Heart left ventricle (tissue), 16 donors: ENCODE measurements around the gene C2. TPM values are rescaled to one million over a fixed set of nuclear protein-coding genes. Genes with fewer than 3 reads are reported as not detected.

Source experiments
- ATAC-seq, 4 donors: fragments of 200-7000 bp; cut with Tn5 transposase; one replicate each; pipeline ENCODE4 v1.9.1; 2020 to 2022; ENCODE audit warnings: moderate library complexity in 4 of 4, mild to moderate bottlenecking in 3 of 4, moderate number of reproducible peaks in 1 of 4
- DNase-seq, 5 donors: peaks; one replicate each; pipeline ENCODE4 v3.0.0-alpha.2; 2020
- H3K27ac ChIP-seq, 12 donors: fragments of 200-600 bp; sonication (generic) in 4 of 12; one replicate each; pipeline versions ENCODE4 v1.5.0 to v1.8.0; 2016 to 2022; ENCODE audit warnings: mild to moderate bottlenecking in 2 of 12
- H3K27me3 ChIP-seq, 9 donors: fragments of 200-600 bp; sonication (generic) in 2 of 9; one replicate each; pipeline versions ENCODE4 v1.5.1 to v1.8.0; 2016 to 2022; ENCODE audit warnings: mild to moderate bottlenecking in 3 of 9
- H3K36me3 ChIP-seq, 9 donors: fragments of 200-600 bp; sonication (generic) in 2 of 9; one replicate each; pipeline versions ENCODE4 v1.5.0 to v1.8.0; 2018 to 2022; ENCODE audit warnings: mild to moderate bottlenecking in 2 of 9
- H3K4me1 ChIP-seq, 12 donors: fragments of 200-600 bp; sonication (generic) in 4 of 12; one replicate each; pipeline versions ENCODE4 v1.5.0 to v1.8.0; 2016 to 2022; ENCODE audit warnings: mild to moderate bottlenecking in 3 of 12
- H3K4me3 ChIP-seq, 12 donors: fragments of 200-600 bp; sonication (generic) in 4 of 12; one replicate each; pipeline versions ENCODE4 v1.5.0 to v1.8.0; 2017 to 2022; ENCODE audit warnings: mild to moderate bottlenecking in 9 of 12, moderate library complexity in 4 of 12
- H3K9me3 ChIP-seq, 12 donors: fragments of 200-600 bp; sonication (generic) in 4 of 12; one replicate each; pipeline versions ENCODE4 v1.5.0 to v1.8.0; 2016 to 2022; ENCODE audit warnings: mild to moderate bottlenecking in 1 of 12
- CTCF ChIP-seq, 12 donors: fragments of 200-600 bp; sonication (generic) in 4 of 12; IDR thresholded peaks; one replicate each; pipeline versions ENCODE4 v1.5.0 to v1.8.0; 2018 to 2022; ENCODE audit warnings: antibody characterized with exemption in 12 of 12, mild to moderate bottlenecking in 5 of 12
- POLR2A ChIP-seq, 2 donors: fragments of 450-650 bp; IDR thresholded peaks; one replicate each; pipeline ENCODE4 v1.6.1; 2017; ENCODE audit warnings: antibody characterized with exemption in 2 of 2, mild to moderate bottlenecking in 2 of 2, moderate library complexity in 2 of 2
- WGBS, 4 donors: extraction: QIAGEN DNeasy Blood & Tissue Kit in 2 of 4; methylation state at CpG; one replicate each; pipeline versions ENCODE4 v1.1.5 to v1.1.7; 2013 to 2018; 5-methylcytosine and 5-hydroxymethylcytosine counted together
- intact Hi-C, 10 donors: fragments of 100-400 bp; cut with DNase I; formaldehyde crosslinking; loops; one replicate each; pipeline versions ENCODE4 v1.11.1 to v1.14.2; 2022
- polyA plus RNA-seq, 2 donors: library from polyadenylated mRNA; stranded (reverse); fragments of 200-250 nt; gene quantifications; one replicate each; pipeline ENCODE4 v1.2.3, GENCODE V29; 2013
- total RNA-seq, 9 donors: library from RNA; depleted of rRNA in 2 of 9; stranded (reverse); fragments of >200 nt in 2 of 9; fragmentation: NEBNext Ultra II Directional in 3 of 9; extraction: Animal tissue kit (Norgen Biotek cat#: 25700) in 3 of 9; gene quantifications; one replicate each; pipeline versions ENCODE4 v1.1.0 to v1.2.4, GENCODE V29; 2016 to 2023
- donor health status: ischemic (EF 13 %, LVEDD 7.1; RV severe dilation, severe dysfunction).
- donor health status: healthy with polysubstance abuse.
- donor health status: DM: no; HTN: yes; CAD: no.
- donor health status: DM: no; HTN: no; CAD: no.
- donor health status: ischemic (EF 25% LVEDD 6.9; RV normal size, moderate dysfunction).
- donor health status: ischemic (EF 25% LVEDD 5.7; RV mildly dilated, moderate dysfunction).
- donor health status: healthy.
- donor health status: DM: yes; HTN: yes; CAD: no.
- donor health status: ischemic (EF 35%, LVEDD 5.7; RV mildly dilated, moderate dysfunction).
- donor health status: nonischemic (EF 11% LVEDD 7.7; RV severe dilation, severe dysfunction).
- donor health status: DM: yes; HTN: yes; CAD: no.
- donor health status: PGD.
- donor health status: ischemic (EF 29% LVEDD 5.4; RV normal size, mild dysfunction).
- donor health status: nonischemic (EF 23%, LVEDD 6.1; RV moderate dilation, normal function).

Gene C2
- total and polyA plus RNA-seq, 11 donors, result 0.69 to 103 (median 4.8) TPM

DNA sequence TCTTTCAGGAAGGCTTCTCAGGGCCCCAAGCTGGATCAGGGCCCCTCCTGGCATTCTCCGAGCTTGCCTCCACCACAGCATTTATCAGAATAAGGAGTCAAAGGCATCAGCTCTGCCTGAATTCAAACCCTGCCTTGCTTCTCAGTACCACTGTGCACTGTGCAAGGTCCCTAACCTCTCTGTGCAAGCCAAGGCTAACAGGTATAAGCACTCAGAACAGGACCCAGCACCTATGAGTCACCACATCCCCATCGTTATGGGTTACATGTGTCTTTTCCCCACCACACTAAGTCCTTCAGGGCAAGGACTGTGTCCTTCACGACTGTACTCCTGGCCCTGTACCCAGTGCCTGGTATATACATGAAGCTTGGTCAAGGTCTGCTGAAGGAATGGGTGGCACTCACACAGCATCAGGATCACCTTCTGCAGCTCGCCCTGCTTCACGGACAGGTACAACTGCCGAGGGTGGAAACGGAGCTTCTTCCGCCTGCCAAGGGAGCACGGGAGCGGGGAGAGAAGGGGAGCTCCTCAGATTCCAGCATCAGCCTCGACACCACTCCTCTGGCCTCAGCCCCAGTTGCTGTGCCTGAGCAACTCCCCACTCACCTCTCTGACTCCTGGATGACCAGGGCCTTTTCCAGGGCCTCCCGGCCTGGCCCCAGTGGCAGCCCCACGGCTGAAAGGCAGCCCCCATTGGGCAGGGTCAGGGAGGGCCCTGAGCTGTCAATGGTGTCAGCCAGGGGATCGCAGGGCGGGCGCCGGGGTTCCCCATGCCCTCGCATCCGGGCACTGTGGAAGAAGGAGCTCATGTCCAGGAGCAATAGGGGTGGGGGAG, 40.1 kb upstream of the C2 start:
- intact Hi-C loops, result no loop called here
- Histone ChIP-seq H3K4me3 (no peak overlapping the region), H3K36me3 (peaks cover 0 to 96% (median 94%) of the 10 kb centered on the region in 9 donors), H3K27ac (no peak overlapping the region), H3K4me1 (no peaks in the 10 kb centered on the region), H3K9me3 (no peaks in the 10 kb centered on the region), H3K27me3 (no peaks in the 10 kb centered on the region)
- WGBS, 4 donors, result 90 to 94% (median 92%) methylated on average over 18 to 19 of the region's 19 CpGs
- ATAC-seq (no peak), DNase-seq (no peak)
- no peak for TF ChIP-seq POLR2A (IDR thresholded peaks at IDR 0.05)
- TF ChIP-seq CTCF (IDR thresholded peaks at IDR 0.05), result no peak

- no peak overlapping the region for H3K4me3 ChIP-seq
- DNase-seq (peak in 1 of 5 donors; percentile 73), ATAC-seq (peak in 3 of 4 donors; percentile 27 to 49 (median 29))
- TF ChIP-seq CTCF (IDR thresholded peaks at IDR 0.05) (peak; percentile 30 to 77 (median 66)), POLR2A (IDR thresholded peaks at IDR 0.05) (no peak)
- peaks cover 0 to 96% (median 94%) of the 10 kb centered on the region in 9 donors for H3K36me3 ChIP-seq
- H3K4me1 ChIP-seq, result no peaks in the 10 kb centered on the region
- no peaks in the 10 kb centered on the region for H3K27me3 ChIP-seq
- intact Hi-C loops, result no loop called here
- WGBS, 4 donors, result 84 to 89% (median 86%) methylated on average over 24 to 43 of the region's 43 CpGs
- no peak overlapping the region for H3K27ac ChIP-seq
- no peaks in the 10 kb centered on the region for H3K9me3 ChIP-seq
Measured at GRCh38 chr6:31888276-31889258, 39.0 kb upstream of the C2 start.

DNA sequence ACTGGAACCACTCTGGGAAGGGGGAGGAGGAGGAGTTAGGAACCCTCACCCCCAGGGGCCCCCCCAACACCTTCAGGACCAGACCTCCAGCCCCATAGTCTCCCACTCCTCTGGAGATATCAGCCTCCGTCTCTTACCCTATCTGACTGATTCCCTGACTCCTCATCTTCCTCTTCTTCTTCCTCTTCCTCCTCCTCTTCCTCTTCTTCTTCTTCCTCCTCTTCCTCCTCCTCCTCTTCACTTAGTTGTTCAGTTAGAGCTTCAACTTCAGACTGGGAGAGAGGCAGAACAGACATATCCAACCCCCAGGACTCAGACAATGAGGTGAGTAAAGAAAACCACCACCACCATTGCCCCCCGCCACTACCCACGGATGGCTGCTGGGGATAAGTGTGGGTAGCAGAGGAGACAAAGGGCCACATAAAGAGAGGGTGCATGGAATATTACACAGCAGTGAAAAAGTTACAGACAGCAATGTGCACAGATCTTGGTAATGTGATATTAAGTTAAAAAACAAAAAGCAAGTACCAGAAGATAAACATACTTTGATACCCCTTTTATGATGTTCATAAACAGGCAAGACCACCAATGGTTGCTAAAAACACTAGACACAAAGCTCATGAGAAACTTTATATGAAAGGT, 38.1 kb upstream of the C2 start:
- no peaks in the 10 kb centered on the region for H3K27me3 ChIP-seq
- H3K4me3 ChIP-seq, result no peak overlapping the region
- no peak for ATAC-seq
- H3K36me3 ChIP-seq, result peaks cover 0 to 96% (median 94%) of the 10 kb centered on the region in 9 donors
- no peaks in the 10 kb centered on the region for H3K9me3 ChIP-seq
- no peak for DNase-seq
- TF ChIP-seq POLR2A (IDR thresholded peaks at IDR 0.05), result no peak
- no peak for TF ChIP-seq CTCF (IDR thresholded peaks at IDR 0.05)
- intact Hi-C loops, result no loop called here
- H3K27ac ChIP-seq, result no peak overlapping the region
- H3K4me1 ChIP-seq, result no peaks in the 10 kb centered on the region
- 93 to 98% (median 97%) methylated on average over 3 of the region's 3 CpGs for WGBS, 4 donors
